ENCODE data around the gene ACTL10. TPM values are rescaled to one million over a fixed set of nuclear protein-coding genes. Genes with fewer than 3 reads are reported as not detected.

The ACTL10 gene
- total and polyA plus RNA-seq, 2 of the 13 experiments (the other 11 are each of a cell fraction or from before 2014, with no cell fraction given) = not detected

GRCh38 chr20:33701629-33702450 lies 35.1 kb downstream of the ACTL10 start (continued):
- TF ChIP-seq PHF20 (CRISPR knock-in tag; IDR thresholded peaks at IDR 0.05) (peak; percentile 31; the same call in 1 of the 2 replicates), ZNF547 (CRISPR knock-in tag; IDR thresholded peaks at IDR 0.05) (peak; percentile 66; the same call in 1 of the 2 replicates), ELF4 (CRISPR knock-in tag; IDR thresholded peaks at IDR 0.05; ENCODE audit: borderline replicate concordance) (no peak), ZNF674 (CRISPR knock-in tag; IDR thresholded peaks at IDR 0.05; ENCODE audit: low read depth) (no peak), ZNF652 (CRISPR knock-in tag; IDR thresholded peaks at IDR 0.05; ENCODE audit: borderline replicate concordance, low read depth) (no peak), TCF7L2 (IDR thresholded peaks at IDR 0.05; ENCODE audit: low read depth, low read length) (no peak), ZNF205 (CRISPR knock-in tag; IDR thresholded peaks at IDR 0.05) (peak; percentile 91), CENPX (CRISPR knock-in tag; IDR thresholded peaks at IDR 0.05) (no peak), MLX (CRISPR knock-in tag; IDR thresholded peaks at IDR 0.05) (peak; percentile 81; the same call in 1 of the 2 replicates), CHCHD3 (CRISPR knock-in tag; IDR thresholded peaks at IDR 0.05) (no peak), KLF13 (CRISPR knock-in tag; IDR thresholded peaks at IDR 0.05) (no peak), ZBTB42 (CRISPR knock-in tag; IDR thresholded peaks at IDR 0.05) (no peak), AKAP8 (CRISPR knock-in tag; IDR thresholded peaks at IDR 0.05) (peak; percentile 79; the same call in 1 of the 2 replicates), SP1 (IDR thresholded peaks at IDR 0.05) (no peak), SP1 (CRISPR knock-in tag; IDR thresholded peaks at IDR 0.05) (no peak), ZNF773 (CRISPR knock-in tag; IDR thresholded peaks at IDR 0.05; ENCODE audit: borderline replicate concordance) (no peak), ZNF772 (CRISPR knock-in tag; IDR thresholded peaks at IDR 0.05) (no peak), REXO4 (CRISPR knock-in tag; IDR thresholded peaks at IDR 0.05; ENCODE audit: borderline replicate concordance) (no peak), SALL2 (CRISPR knock-in tag; IDR thresholded peaks at IDR 0.05) (0 out of 2 replicates have a peak, but pooled peaks have one; percentile 36), ZNF446 (CRISPR knock-in tag; IDR thresholded peaks at IDR 0.05) (peak; percentile 83; the same call in 1 of the 2 replicates), ZNF530 (CRISPR knock-in tag; IDR thresholded peaks at IDR 0.05; ENCODE audit: low read depth) (no peak), ZNF225 (CRISPR knock-in tag; IDR thresholded peaks at IDR 0.05) (no peak), SIN3B (IDR thresholded peaks at IDR 0.05; ENCODE audit: low read length) (no peak), NONO (IDR thresholded peaks at IDR 0.05) (no peak), NONO (CRISPR knock-in tag; conservative IDR thresholded peaks at IDR 0.05) (peak; percentile 92), ZNF468 (CRISPR knock-in tag; IDR thresholded peaks at IDR 0.05) (no peak), SKIL (CRISPR knock-in tag; IDR thresholded peaks at IDR 0.05; ENCODE audit: borderline replicate concordance) (peak; percentile 98), ZSCAN25 (CRISPR knock-in tag; IDR thresholded peaks at IDR 0.05) (peak; percentile 83)
- TF ChIP-seq, protein P1, sequence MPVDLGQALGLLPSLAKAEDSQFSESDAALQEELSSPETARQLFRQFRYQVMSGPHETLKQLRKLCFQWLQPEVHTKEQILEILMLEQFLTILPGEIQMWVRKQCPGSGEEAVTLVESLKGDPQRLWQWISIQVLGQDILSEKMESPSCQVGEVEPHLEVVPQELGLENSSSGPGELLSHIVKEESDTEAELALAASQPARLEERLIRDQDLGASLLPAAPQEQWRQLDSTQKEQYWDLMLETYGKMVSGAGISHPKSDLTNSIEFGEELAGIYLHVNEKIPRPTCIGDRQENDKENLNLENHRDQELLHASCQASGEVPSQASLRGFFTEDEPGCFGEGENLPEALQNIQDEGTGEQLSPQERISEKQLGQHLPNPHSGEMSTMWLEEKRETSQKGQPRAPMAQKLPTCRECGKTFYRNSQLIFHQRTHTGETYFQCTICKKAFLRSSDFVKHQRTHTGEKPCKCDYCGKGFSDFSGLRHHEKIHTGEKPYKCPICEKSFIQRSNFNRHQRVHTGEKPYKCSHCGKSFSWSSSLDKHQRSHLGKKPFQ (CRISPR knock-in tag; IDR thresholded peaks at IDR 0.05; ENCODE audit: insufficient replicate concordance) = no peak
